HG03378 (cell line): ENCODE data around the gene NFYC.

Experiments used
- ATAC-seq: cut with Tn5 transposase; IDR thresholded peaks from one replicate; pipeline ENCODE4 v1.9.1; 2021; ENCODE audit warnings: mild to moderate bottlenecking, moderate library complexity; ENCODE audit not compliant: unreplicated experiment

The NFYC gene

DNA sequence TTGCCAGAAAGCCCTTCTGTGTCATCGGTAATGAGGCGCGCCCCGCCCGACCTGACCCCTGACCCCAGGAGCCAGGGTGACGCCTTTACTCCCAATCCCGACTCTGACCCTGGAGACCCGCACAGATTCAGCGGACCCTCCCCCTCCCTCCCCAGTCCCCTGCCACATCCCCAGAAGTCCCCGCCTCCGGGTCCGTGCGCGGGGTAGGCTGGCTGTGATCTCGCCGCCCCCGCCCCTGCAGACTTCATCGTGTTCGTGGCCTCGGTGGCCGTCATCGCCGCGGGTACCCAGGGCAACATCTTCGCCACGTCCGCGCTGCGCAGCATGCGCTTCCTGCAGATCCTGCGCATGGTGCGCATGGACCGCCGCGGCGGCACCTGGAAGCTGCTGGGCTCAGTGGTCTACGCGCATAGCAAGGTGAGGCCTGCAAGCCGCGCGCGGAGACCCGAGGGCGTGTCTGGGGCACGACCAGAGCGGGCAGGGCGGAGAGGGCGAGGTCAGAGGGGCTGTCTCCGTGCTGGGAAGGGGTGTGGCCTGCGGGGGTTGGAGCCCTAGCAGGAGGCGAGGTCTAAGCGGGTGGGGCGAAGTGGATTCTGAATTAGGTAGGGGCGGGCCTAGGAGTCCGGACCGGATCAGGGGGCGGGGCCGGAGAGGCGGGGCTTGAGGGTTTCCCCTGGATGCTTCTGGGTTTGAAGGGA is 126.9 kb downstream of the NFYC start:
- ATAC-seq = peak; percentile 63

DNA sequence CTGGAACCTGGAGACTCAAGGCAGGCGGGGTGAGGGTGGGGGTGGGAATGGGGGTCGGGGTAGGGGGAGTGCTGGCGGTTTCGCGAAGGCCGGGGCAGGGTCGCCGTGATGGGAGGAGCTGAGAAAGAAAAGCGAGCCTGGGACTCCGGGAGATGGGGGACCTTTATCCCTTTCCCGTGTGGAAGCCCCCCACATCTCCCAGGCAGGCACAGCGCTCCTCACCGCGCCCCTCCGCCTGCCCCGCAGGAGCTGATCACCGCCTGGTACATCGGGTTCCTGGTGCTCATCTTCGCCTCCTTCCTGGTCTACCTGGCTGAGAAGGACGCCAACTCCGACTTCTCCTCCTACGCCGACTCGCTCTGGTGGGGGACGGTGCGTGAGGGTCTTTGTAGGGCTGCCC is 127.6 kb downstream of the NFYC start:
- ATAC-seq = no peak

DNA sequence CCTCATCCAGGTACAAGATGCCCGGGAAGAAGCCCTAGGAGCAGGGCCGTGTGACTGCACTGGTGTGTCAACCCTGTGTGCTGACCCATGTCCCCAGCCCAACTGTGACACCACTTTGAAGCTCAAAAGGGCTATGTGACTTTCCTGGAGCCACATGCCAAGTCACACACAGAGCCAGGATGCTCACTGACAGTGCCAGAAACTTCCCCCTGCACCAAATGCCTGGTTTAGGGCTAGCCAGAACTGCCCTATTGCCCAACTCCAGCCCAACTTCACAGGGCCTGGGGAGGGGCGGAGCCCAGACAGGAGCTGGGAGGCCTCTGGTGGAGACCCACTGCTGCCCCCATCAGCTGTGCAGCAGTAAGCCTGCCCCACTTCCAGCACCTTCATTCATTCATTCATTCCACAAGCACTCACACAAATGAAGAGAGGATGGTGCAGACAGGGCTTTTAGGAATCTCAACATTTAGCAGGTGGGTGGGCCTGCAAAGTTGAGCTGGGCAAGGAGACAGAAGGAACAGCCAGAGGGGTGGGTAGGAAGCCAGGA is 128.8 kb downstream of the NFYC start:
- ATAC-seq = no peak
